Left hindlimb (tissue), 1 donor: Measurements from ENCODE around the gene ZNF425.
"Not testable (repeated sequence)": the region's sequence is repeated elsewhere in the genome, so short reads cannot be mapped to it uniquely, and the experiment has no call there.

Experiments used
- DNase-seq: peaks from one replicate; pipeline ENCODE4 v3.0.0-alpha.2; 2018

Gene ZNF425, protein sequence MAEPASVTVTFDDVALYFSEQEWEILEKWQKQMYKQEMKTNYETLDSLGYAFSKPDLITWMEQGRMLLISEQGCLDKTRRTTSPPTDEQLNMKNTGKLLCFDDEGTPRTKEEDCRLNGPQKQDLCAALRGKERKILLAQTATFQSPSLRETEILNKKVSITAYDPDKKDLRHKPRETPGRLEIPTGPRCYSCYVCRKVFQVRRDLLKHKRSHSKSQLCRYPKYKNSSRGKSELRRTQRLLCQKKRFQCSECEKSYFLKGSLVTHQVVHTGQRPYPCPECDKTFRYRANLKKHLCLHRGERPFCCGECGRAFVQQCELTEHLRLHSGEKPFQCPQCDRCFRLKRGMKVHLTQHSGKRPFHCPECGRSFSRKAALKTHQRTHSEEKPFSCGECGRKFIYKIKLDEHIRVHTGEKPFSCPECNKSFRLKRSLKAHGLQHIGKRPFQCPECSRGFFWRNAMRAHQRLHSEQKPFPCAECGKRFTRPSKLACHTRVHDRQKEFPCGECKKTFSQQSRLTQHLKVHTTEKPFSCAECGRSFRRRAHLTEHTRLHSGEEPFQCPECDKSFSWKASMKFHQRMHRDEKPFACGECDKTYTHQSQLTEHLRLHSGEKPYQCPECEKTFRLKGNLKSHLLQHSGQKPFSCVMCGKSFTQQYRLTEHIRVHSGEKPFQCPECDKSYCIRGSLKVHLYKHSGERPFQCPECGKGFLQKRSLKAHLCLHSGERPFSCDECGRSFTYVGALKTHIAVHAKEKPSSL

DNA sequence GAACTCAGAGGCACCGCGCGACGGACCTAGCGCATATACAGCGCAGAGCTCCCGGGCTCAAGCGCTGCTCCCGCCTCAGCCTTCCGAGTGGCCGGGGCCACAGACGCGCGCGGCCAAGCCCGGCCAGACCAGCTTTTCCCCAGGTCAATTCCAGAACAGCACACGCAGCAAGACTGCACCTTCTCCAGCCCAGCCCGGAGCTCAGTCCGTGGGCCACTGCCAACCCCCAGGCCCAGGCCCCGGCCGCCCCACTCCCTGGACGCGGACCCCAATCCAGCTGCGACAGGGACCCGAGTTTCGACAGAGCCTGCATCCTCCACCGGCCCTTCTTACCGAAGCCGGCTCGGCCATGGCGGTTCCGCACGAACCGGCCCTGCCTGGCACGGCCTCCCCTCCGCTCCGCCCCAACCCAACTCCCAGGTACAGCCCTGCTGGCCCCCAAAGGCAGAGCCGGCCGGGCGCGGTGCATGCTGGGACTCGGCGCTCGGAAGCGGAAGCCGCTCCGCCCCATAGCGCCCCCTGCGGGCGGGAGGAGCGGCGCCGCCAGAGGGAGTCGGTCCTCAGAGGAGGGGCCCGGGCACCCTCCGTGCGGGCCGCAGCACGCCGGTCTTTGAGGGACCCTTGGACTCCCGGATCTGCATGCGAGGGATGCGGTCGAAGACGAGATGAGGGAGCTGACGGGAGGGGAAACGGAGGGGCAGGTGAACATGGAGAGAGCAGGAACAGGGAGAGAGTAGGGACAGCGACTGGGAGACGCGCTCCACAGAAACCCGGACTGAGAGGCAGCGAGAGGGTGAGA, at the start of gene ZNF425:
Gene ZNF425, minus strand, starts transcription at position 462 of the 799 bp plus-strand sequence. Its CDS starts 111 bp downstream, at position 351.
- DNase-seq, result peak; percentile 95

DNA sequence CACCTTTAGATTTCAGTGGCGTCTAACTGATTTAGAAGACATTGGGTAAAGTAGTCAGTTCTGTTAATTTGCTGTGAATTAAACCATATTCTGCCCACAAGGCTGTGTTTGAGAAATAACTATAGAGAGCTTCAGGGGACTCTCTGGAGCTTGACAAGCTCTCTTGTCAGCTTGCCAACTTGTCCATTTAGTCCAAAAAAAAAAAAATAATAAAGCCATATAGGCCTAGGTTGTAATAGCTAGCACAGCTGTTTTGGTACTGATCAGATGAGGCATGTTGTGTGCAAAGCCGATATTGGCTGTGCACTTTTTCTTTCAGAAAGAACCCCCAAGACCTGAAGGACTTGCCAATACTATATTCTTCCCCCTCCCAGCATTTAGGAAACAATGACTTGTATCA, 49.0 kb upstream of the ZNF425 start:
- DNase-seq, result no peak

DNA sequence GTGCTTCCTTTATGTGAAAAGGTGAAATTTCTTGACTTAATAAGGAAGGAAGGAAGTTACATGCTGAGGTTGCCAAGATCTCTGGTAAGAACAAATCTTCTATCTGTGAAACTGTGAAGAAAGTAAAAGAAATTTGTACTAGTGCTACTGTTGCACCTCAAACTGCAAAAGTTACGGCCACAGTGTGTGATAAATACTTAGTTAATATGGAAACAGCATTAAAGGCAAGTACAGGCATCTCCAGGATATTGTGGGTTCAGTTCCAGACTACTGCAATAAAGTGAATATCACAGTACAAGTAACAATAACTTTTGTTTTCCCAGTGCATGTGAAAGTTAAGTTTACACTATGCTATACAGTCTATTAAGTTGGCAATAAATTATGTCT, 46.4 kb upstream of the ZNF425 start:
- no peak for DNase-seq

DNA sequence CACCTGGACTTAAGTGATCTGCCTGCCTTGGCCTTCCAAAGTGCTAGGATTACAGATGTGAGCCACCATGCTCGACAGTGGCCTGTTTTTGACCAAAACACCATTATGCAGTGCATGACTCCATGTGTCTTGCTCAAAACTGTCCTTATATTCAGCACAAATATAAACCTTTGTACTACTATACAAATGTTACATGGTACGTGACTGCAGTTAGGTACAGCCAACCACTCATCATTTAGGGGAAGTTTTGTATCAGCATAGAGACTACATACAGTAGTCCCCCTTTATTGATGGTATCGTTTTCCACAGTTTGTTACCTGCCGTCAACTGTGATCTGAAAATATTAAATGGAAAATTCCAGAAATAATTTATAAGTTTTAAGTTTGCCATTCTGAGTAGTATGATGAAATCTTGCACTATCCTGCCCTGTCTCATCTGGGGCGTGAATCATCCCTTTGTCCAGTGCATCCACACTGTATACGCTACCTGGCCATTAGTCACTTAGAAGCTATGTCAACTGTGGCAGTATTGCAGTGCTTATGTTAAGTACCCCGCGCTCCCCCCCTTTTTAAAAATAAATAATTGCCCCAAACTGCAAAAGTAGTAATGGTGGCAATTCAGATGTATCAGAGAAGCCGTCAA, 45.9 kb upstream of the ZNF425 start:
- no peak for DNase-seq

DNA sequence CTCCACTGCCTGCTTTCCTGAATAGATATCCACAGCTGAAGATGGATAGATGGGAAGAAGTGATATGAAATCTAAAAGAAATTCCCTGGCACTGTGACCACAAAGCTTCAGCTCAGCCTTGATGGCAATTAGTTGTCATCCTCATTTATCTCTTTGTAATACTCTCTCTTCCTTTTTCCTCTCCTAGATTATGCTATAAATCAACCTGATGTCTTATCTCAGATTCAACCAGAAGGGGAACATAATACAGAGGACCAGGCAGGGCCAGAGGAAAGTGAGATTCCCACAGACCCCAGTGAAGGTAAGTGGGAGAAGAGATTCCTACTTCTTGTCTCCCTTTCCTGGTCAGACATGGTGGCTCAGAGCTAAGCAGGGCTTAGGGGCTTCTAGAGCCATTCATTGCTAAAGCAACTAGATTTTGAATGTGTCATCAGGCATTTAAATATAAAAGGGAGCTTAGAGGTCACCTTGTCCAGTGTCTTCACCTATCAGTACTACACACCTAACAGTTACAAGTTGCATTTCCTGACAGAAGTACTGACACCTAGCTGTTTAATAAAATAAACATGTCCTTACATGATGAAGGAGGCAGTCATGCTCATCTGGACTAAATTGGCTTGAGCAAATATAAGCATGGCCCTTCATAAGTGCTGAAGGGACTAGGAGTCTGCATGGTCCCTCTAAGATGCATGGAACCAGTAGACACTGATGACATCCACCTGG, 40.7 kb upstream of the ZNF425 start:
- no peak for DNase-seq

DNA sequence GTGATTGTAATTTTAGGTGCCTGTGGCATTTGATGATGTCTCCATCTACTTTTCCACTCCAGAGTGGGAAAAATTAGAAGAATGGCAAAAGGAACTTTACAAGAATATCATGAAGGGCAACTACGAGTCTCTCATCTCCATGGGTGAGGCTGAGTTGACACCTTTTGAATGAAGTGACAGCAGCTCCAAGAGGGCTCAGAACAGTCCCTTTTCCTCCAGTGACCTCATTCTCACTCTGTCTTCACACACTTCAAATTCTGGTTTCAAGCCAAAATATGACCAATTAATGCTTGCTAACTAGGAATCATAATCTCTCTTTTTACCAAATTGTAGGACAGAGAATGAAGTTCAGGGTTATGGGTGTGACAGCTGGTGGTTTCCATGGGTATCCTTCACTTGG, 40.0 kb upstream of the ZNF425 start:
- DNase-seq, result no peak

DNA sequence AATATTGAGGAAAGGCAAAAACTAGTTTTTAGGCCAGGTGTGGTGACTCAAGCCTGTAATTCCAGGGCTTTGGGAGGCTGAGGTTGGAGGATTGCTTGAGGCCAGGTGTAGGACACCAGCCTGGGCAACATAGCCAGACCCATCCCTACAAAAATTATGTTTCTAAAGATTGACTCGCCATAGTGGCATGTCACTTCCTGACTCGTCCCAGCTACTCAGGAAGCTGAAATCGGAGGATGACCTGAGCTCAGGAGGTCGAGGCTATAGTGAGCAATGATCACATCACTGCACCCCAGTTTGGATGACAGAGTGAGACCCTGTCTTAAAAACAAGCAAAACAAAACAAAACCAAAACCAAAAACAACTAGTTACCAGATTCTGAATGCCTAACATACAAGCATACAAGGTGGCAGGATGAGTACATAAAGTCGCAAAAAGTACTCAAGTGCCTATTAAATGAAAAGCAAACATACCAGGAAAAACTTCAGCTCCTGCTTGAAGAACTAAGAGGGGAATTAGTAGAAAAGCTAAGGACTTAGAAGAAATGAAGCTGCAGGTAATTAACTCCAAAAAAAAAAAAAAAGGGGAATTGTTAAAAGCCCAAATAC, 35.2 kb upstream of the ZNF425 start:
- no peak for DNase-seq

DNA sequence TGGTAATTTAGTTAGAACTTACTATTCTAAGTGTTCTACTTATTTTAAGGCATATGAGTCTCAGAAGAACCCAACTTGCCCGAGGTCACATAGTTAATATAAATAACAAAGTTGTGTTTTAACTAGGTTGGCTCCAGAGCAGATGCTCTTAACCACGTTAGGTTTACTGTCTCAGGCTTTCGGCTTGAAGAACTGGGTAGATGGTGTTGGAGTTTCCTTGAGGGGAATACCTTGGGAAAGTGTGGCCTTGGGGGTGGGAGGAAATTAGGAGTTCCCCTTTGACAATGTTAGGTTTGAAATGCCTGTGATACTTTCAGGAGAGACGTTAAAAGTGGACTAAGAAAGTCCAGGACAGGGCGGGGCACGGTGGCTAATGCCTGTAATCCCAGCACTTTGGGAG, 30.8 kb upstream of the ZNF425 start:
- DNase-seq, result no peak

DNA sequence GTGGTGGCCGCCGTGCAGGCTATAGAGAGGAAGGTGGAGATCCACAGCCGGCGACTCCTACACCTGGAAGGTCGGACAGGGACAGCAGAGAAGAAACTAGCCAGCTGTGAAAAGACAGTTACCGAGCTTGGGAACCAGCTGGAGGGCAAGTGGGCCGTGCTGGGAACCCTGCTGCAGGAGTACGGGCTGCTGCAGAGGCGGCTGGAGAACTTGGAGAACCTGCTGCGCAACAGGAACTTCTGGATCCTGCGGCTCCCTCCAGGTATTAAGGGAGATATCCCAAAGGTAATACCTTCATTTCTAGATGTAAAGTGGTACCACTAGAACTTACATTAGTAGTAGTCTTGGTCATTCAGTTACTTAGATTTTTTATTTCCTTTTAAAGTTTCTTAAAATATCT, 27.9 kb upstream of the ZNF425 start:
- no peak for DNase-seq

DNA sequence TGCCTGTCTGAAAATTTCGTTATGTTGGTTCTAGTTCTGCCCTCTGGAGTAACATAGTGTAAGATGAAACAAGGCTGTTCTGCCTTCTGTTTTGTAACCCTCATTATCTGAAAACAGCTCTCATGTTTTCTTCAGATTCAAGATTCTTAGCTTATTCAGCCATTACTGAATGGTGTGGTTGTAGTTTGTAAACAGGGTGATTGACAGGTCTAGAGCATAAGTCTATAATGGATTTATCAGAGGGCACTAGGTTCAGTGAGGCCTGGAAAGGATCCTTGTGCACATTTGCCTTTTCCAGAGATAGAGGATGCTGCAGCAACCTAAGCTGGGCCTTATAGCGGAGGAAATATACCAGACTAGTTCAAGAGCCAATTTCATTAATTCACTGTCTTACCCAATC, 27.2 kb upstream of the ZNF425 start:
- DNase-seq, result no peak

DNA sequence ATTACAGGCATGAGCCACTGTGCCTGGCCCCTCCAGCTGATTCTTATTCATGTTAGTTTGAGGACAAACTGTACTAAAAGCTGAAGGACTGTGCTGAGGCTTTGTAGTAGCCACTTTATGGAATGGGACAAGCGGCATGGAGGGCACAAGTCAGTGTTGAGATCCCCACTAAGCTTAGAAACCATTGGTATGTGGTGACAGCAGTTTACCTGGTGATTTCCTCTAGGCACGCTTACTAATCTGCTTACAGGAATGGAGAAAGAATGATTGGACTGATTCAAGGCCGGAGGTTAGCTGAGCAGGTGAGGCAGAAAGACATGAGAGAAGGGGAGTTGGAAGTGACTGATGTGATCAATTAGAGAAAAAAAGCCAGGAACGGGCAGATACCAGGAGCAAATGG, 24.9 kb upstream of the ZNF425 start:
- no peak for DNase-seq

DNA sequence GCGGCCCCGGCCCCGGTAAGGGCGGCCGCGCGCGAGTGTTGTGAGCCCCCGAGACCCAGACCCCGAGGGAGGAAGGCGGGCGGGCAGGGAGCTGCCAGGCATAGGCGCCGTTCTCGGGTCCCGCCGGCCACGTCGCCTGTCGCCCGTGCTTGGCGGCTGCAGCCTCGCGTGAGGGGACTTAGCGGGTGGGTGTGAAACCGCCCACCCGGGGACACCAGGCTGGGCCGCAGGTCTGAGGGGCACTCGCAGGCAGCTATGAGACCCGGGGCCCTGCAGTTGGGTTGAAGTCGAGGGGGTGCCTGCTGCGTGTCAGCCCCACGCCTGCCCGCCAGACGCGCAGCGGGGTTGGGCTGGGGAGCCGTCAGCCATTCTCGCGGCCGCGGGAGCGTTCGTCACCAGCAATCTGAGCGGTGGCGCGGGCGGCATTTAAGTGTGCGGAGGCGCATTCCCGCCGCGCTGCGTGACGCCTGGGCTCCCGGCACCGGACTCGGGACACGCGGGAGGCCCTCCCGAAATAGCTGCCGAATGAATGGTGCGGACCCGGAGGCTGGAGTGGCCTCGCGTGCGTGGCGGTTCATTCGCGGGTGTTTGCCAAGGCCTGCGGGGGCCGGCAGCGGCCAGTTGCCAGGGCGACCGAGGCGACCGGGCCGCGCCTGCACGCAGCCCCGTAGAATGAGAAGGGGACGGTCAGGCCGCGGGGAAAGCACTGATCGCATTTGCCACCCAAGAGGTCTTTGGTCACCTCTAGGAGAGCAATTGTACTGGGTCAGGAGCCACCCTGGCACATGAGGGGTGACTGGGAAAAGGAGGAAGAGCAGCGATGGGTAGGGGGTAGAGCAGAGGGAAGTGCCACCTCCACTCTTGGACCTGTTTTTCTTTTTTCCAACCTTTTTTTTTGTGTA, 21.9 kb upstream of the ZNF425 start:
- DNase-seq, result peak; percentile 66

DNA sequence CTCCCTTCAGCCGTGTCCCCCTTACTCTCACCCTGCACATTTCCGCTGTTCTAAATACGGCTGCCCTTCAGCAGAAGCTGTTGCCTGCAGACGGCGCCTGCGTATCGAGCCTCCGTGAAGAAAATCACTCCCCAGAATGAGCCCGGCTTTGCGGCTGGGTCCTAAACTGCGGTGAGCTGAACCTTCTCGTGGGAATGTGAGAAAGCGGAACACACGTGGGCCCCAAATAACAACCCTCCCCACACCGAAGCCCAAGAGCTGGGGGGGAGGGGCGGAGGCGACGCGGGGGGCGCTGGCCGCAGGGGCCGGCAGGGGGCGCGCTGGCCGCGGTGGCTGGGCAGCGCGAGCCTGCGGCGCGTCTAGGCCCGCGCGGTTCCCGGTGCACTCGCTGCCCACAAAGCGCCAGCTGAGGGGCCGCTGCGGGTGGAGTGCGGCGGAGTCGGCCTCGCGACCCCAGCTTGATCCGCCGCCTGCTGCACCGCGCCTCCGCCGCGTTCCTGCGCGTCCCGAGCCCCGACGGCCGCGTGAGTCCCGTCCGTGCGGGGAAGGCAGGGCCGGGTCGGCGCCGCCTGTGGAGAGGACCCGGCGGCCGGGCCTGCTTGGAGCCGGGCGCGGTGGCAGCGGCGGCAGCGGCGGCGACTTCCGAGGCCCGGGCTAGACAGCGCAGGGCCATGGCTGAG, 21.1 kb upstream of the ZNF425 start, which contains the start of gene ZNF398:
Gene ZNF398, plus strand, starts transcription at position 382 of the 680 bp plus-strand sequence. Its CDS starts 290 bp downstream, at position 672.
- peak; percentile 85 for DNase-seq

DNA sequence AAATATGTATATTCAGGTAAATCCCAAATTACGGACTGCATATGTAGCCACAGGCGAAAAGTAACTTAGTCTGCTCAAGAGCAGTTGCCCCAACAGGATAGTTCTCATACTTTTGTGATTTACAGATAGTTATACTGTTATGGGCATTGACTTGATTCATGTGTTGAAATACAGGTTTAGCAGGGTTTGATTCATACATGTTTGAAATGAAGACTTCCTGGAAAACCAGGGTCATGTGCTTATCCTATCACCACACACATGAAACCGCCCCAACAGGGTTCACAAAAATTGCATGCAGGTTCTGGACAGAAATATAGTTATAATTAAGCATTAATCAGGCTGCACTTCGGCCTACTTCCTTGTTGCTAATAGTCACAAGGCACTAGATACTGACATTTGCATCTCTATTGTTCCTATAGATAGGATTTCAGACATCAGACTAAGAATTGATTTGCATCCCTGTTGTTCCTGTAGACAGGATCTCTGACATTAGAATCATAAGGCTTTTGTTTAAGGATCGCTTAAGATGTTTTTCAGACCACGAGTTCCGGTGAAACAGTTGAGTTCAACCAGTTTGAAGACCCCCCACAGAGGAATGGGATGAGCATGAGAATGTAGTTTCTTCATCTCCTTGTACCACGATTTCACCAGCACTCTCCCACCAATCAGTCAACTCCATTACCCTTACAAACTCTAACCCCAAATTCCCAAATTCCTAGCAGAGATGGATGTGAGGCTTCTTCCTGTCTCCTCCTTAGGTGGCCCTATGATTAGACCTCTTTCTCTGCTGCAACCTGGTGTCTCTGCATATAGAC, 19.1 kb upstream of the ZNF425 start:
- no peak for DNase-seq

DNA sequence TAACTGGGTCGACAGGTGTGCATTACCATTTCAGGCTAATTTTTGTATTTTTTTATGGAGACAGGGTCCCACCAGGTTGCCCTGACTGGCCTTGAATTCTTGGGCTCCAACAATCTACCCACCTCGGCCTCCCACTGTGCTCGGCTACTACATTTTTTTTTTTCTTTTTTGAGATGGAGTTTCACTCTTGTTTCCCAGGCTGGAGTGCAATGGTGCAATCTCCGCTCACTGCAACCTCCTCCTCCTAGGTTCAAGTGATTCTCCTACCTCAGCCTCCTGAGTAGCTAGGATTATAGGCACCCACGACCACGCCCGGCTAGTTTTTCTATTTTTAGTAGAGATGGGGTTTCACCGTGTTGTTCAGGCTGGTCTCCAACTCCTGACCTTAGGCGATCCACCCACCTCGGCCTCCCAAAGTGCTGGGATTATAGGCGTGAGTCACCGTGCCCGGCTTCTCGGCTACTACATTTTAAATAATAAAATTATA, 18.4 kb upstream of the ZNF425 start:
- not testable (repeated sequence) for DNase-seq

DNA sequence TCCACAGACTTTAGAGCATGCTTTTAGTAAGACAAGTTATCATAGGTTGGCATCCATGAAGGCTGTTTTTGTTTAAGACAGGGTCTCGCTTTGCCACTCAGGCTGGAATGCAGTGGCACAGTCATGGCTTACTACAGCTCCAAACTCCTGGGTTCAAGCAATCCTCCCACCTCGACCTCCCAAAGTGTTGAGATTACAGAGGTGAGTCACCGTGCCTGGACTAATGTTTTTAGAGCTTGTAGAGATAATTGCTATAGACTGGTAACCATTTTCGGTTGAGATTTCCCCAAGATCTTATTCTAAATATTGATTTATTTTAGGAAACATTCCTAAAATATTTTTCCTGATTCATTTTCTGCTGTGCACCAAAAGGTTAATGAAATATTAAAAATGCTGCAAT, 15.8 kb upstream of the ZNF425 start:
- DNase-seq, result no peak

DNA sequence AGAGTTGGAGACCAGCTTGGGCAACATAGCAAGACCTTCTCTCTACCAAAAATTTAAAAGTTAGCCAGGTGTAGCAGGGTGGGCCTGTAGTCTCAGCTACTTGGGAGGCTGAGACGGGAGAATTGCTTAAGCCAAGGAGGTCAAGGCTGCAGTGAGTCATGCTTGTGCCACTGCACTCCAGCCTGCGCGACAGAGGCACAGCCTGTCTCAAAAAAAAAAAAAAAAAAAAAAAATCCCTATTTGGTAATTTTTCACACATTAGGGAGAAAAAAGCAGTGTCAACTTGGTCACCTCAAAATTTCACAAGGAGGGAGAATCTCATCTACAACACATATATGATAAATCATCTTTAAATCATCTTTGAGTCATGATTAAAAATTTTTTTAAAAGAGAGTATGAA, 14.7 kb upstream of the ZNF425 start:
- no peak for DNase-seq

DNA sequence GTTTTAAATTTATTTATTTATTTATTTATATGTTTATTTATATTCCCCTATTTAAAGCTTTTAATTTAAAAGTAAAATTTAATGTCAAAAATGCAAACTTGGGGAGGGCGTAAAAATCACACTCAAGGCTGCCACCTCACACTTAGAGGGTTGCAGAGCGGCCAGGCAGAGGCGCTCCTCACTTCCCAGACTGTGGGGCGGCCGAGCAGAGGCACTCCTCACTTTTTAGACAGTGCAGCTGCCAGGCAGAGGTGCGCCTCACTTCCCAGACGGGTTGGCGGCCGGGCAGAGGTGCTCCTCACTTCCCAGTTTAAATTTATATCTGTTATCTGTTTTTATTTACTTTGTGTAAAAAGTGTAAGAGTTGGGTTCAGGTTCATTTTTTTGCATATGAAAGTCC, 10.0 kb upstream of the ZNF425 start:
- DNase-seq, result no peak
